Duodenal mucosa (tissue), 2 donors: ENCODE results near the gene LRMDA.

Source experiments
- H3K27ac ChIP-seq: one replicate; pipeline ENCODE4 v1.7.0; 2013; ENCODE audit warnings: low read depth, low read length
- H3K27me3 ChIP-seq, 2 donors: one replicate each; pipeline ENCODE4 v1.7.0; 2013; ENCODE audit warnings: low read length in 2 of 2, control low read depth in 1 of 2; ENCODE audit not compliant: insufficient read depth in 2 of 2, control insufficient read depth in 1 of 2
- H3K36me3 ChIP-seq, 2 donors: one replicate each; pipeline ENCODE4 v1.7.0; 2013; ENCODE audit warnings: low read length in 2 of 2, control low read depth in 1 of 2; ENCODE audit not compliant: insufficient read depth in 2 of 2, control insufficient read depth in 1 of 2
- H3K4me1 ChIP-seq, 2 donors: one replicate each; pipeline ENCODE4 v1.7.0; 2013; ENCODE audit warnings: low read length in 2 of 2, control low read depth in 1 of 2; ENCODE audit not compliant: insufficient read depth in 2 of 2, control insufficient read depth in 1 of 2
- H3K4me3 ChIP-seq, 2 donors: one replicate each; pipeline ENCODE4 v1.7.0; 2013; ENCODE audit warnings: low read length in 2 of 2, low read depth in 1 of 2
- H3K9ac ChIP-seq, 2 donors: one replicate each; pipeline ENCODE4 v1.7.0; 2013; ENCODE audit warnings: low read length in 2 of 2, low read depth in 1 of 2
- H3K9me3 ChIP-seq, 2 donors: one replicate each; pipeline ENCODE4 v1.7.0; 2013; ENCODE audit warnings: low read length in 2 of 2, control low read depth in 1 of 2; ENCODE audit not compliant: control insufficient read depth in 1 of 2

LRMDA gene

GRCh38 chr10:75431180-75432111, at the start of gene LRMDA:
TSS of gene LRMDA (plus strand) at chr10:75431624.
- Histone ChIP-seq H3K4me1 (peaks cover 16 to 24% of the 10 kb centered on the region in 2 donors), H3K36me3 (no peaks in the 10 kb centered on the region), H3K9ac (peak within 1 kb of the TSS in 1 of 2 donors; percentile 54), H3K9me3 (no peaks in the 10 kb centered on the region), H3K27ac (peak within 1 kb of the TSS; percentile 30), H3K4me3 (peak within 1 kb of the TSS; percentile 59 to 72), H3K27me3 (no peaks in the 10 kb centered on the region)

- Histone ChIP-seq H3K9me3 (peaks cover 0 to 4% of the 10 kb centered on the region in 2 donors), H3K4me1 (no peaks in the 10 kb centered on the region), H3K36me3 (no peaks in the 10 kb centered on the region), H3K27me3 (no peaks in the 10 kb centered on the region), H3K9ac (no peak overlapping the region), H3K4me3 (no peak overlapping the region), H3K27ac (no peak overlapping the region)
Measured at GRCh38 chr10:75386128-75386527, 45.3 kb upstream of the LRMDA start.

DNA sequence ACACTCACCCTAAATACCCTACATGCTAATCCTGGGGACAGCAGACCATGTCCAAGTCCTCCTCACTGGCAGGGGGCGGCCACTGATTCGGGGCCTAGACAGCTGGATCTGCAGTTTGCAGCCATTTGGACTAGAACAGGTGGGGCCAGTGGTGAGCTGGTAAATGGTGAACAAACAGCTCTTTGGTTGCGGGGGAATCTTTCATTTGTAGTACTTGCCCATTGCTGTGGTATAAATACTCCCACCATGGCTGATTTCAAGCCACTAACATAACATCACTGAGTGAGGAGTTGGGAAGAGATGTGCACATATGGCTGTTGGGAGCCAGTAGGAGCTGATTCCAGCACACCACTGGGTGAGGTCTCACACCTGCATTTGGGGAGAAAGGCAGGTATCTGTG, 43.3 kb upstream of the LRMDA start:
- Histone ChIP-seq H3K9me3 (peaks cover 0 to 4% of the 10 kb centered on the region in 2 donors), H3K27ac (no peak overlapping the region), H3K4me1 (no peaks in the 10 kb centered on the region), H3K4me3 (no peak overlapping the region), H3K27me3 (no peaks in the 10 kb centered on the region), H3K9ac (no peak overlapping the region), H3K36me3 (no peaks in the 10 kb centered on the region)

DNA sequence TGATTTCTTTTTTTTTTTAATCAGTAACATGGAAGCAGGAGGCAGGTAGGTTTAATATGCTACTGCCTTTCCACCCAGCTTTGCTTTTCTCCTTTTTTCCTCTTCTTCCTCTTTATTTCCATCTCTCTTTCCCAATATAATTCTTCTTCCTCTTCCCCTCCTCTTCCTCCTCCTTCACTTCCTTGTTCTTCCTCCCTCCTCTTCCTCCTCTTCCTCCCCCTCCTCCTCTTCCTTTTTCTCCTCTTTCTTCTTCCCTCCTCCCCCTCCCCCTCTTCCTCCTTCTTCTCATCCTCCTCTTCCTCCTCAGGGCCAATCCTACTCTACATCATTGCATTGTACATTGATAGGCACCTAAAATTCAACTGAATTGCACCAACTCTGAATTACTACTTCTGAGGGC, 41.2 kb upstream of the LRMDA start:
- Histone ChIP-seq H3K27ac (no peak overlapping the region), H3K9ac (no peak overlapping the region), H3K4me1 (peaks cover 8% of the 10 kb centered on the region in 2 donors), H3K4me3 (no peak overlapping the region), H3K36me3 (peaks cover 0 to 8% of the 10 kb centered on the region in 2 donors), H3K27me3 (no peaks in the 10 kb centered on the region), H3K9me3 (peaks cover 0 to 4% of the 10 kb centered on the region in 2 donors)

DNA sequence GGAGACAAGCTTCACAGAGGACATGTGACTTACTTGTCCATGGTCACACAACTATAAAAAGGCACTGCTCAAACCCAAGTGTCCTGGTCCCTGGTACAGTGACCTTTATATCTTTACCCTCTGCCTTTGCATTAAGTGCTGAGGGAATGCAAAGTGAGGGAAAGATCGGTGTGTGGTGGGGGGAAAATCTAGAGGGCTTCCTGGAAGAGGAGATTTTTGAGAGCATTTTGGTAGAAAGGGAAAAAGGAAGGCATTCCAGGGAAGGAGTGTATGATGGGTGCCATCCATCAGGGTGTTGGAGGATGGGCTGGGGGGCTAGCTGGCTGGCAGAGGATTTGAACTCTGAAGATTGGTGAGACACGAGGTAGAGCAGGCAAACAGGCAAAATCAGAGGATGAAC, 39.2 kb upstream of the LRMDA start:
- H3K4me1 ChIP-seq, result peaks cover 8 to 9% of the 10 kb centered on the region in 2 donors
- no peak overlapping the region for H3K9ac ChIP-seq
- H3K27ac ChIP-seq, result no peak overlapping the region
- H3K27me3 ChIP-seq, result no peaks in the 10 kb centered on the region
- H3K4me3 ChIP-seq, result no peak overlapping the region
- H3K9me3 ChIP-seq, result no peaks in the 10 kb centered on the region
- H3K36me3 ChIP-seq, result peaks cover 0 to 8% of the 10 kb centered on the region in 2 donors

GRCh38 chr10:75392744-75393143, 38.7 kb upstream of the LRMDA start:
- Histone ChIP-seq H3K27me3 (no peaks in the 10 kb centered on the region), H3K36me3 (peaks cover 0 to 8% of the 10 kb centered on the region in 2 donors), H3K4me1 (peaks cover 8 to 9% of the 10 kb centered on the region in 2 donors), H3K27ac (no peak overlapping the region), H3K4me3 (no peak overlapping the region), H3K9me3 (no peaks in the 10 kb centered on the region), H3K9ac (no peak overlapping the region)

- Histone ChIP-seq H3K9ac (no peak overlapping the region), H3K9me3 (no peaks in the 10 kb centered on the region), H3K36me3 (peaks cover 0 to 8% of the 10 kb centered on the region in 2 donors), H3K27ac (no peak overlapping the region), H3K4me1 (peaks cover 8 to 9% of the 10 kb centered on the region in 2 donors), H3K4me3 (no peak overlapping the region), H3K27me3 (no peaks in the 10 kb centered on the region)
Measured at GRCh38 chr10:75394221-75394620, 37.2 kb upstream of the LRMDA start.

GRCh38 chr10:75395066-75395931, 36.1 kb upstream of the LRMDA start:
- Histone ChIP-seq H3K4me1 (peaks cover 8 to 11% of the 10 kb centered on the region in 2 donors), H3K9me3 (no peaks in the 10 kb centered on the region), H3K4me3 (peak overlapping the region; percentile 75 to 92), H3K36me3 (peaks cover 0 to 8% of the 10 kb centered on the region in 2 donors), H3K9ac (peak overlapping the region; percentile 78 to 86), H3K27ac (peak overlapping the region; percentile 82), H3K27me3 (no peaks in the 10 kb centered on the region)

- Histone ChIP-seq H3K9me3 (no peaks in the 10 kb centered on the region), H3K9ac (peak overlapping the region; percentile 78 to 86), H3K27ac (peak overlapping the region; percentile 82), H3K27me3 (no peaks in the 10 kb centered on the region), H3K4me3 (peak overlapping the region; percentile 75 to 92), H3K4me1 (peaks cover 8 to 14% of the 10 kb centered on the region in 2 donors), H3K36me3 (peaks cover 0 to 8% of the 10 kb centered on the region in 2 donors)
Measured at GRCh38 chr10:75395932-75396630, 35.3 kb upstream of the LRMDA start.
